Measurements from ENCODE around the gene CERK. TPM values are rescaled to one million over a fixed set of nuclear protein-coding genes. Genes with fewer than 3 reads are reported as not detected.

CERK gene
- total and polyA plus RNA-seq, 9 of the 15 experiments (the other 6 are each of a cell fraction or from before 2014, with no cell fraction given), result 1.1 to 14.9 (median 8.7) TPM

DNA sequence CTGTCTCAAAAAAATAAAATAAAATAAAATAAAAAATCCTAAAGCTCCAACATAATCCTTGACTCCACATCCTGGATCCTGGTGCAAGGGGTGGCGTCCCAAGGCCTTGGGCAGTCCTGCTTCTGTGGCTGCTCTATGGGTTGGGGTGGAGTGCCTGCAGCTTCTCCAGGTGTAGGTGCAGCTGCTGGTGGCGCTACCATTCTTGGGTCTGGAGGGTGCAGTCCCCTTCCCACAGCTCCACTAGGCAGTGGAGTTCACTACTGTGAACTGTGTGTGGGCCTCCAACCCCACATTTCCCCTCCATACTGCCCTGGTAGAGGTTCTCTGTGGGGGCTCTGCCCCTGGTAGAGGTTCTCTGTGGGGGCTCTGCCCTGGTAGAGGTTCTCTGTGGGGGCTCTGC lies 17.5 kb upstream of the CERK start:
- Histone ChIP-seq H3K79me2 (ENCODE audit: control insufficient read depth, insufficient read depth, low read length) (no peaks in the 10 kb centered on the region), H4K20me1 (replicated peaks; ENCODE audit: control insufficient read depth, insufficient read depth, low read length) (no peaks in the 10 kb centered on the region), H3K36me3 (ENCODE audit: control insufficient read depth, insufficient read depth, low read length) (peaks cover 9% of the 10 kb centered on the region; the same call in 2 of the 3 replicates), H2AFZ (ENCODE audit: low read depth, low read length) (no peak overlapping the region), H3K27ac (ENCODE audit: extremely low read depth, low read depth, low read length) (no peak overlapping the region), H3K27me3 (ENCODE audit: control insufficient read depth in 2 of 2, insufficient read depth in 2 of 2, low read length in 2 of 2) (no peaks in the 10 kb centered on the region), H3K4me2 (ENCODE audit: insufficient read depth, low read length) (no peak overlapping the region), H3K4me3 (no peak overlapping the region), H3K4me1 (replicated peaks in 1 of 2; ENCODE audit: control insufficient read depth in 2 of 2, insufficient read depth in 2 of 2, low read length in 2 of 2) (peaks cover 20 to 24% of the 10 kb centered on the region in 2 experiments), H3K9me3 (replicated peaks; ENCODE audit: control insufficient read depth, insufficient read depth, low read depth, low read length) (peaks cover 10% of the 10 kb centered on the region), H3K9me1 (ENCODE audit: control insufficient read depth, insufficient read depth, low read length) (no peaks in the 10 kb centered on the region), H3K9ac (ENCODE audit: insufficient read depth in 1 of 2, low read depth in 2 of 2, low read length in 2 of 2) (no peak overlapping the region)
- no peak for ATAC-seq
- FAIRE-seq, result no peak
- no TSS peak for BruUV-seq (replicated peaks)
- POLR2A ChIA-PET, result no interaction called here
- intact Hi-C loops (cut with micrococcal nuclease) (no loop called here), in situ Hi-C loops (cut with MboI) (no loop called here)
- no peak for DNase-seq (ENCODE audit: extremely low read depth in 1 of 4, low spot score in 3 of 4)
- WGBS (ENCODE audit: insufficient coverage, low coverage, missing lambda C conversion rate), result 100% methylated on average over 2 of the region's 2 CpGs
- CTCF ChIA-PET (ENCODE audit: low intra/inter-chr PET ratio), result no interaction called here
- TF ChIP-seq NFIC (IDR thresholded peaks at IDR 0.05) (no peak), ZNF174 (CRISPR knock-in tag; IDR thresholded peaks at IDR 0.05) (no peak), KAT2B (IDR thresholded peaks at IDR 0.05; ENCODE audit: low read depth, low read length) (no peak), HDAC6 (IDR thresholded peaks at IDR 0.05; ENCODE audit: low read depth, low read length) (no peak), ZNF274 (IDR thresholded peaks at IDR 0.05; ENCODE audit: borderline replicate concordance, low read depth, low read length) (no peak), PHTF2 (CRISPR knock-in tag; IDR thresholded peaks at IDR 0.05) (no peak)
- TF ChIP-seq, protein P1, sequence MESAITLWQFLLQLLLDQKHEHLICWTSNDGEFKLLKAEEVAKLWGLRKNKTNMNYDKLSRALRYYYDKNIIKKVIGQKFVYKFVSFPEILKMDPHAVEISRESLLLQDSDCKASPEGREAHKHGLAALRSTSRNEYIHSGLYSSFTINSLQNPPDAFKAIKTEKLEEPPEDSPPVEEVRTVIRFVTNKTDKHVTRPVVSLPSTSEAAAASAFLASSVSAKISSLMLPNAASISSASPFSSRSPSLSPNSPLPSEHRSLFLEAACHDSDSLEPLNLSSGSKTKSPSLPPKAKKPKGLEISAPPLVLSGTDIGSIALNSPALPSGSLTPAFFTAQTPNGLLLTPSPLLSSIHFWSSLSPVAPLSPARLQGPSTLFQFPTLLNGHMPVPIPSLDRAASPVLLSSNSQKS (CRISPR knock-in tag; IDR thresholded peaks at IDR 0.05), result no peak
